Osteoblast (primary cell): ENCODE data around the gene CBX2. TPM values are rescaled to one million over a fixed set of nuclear protein-coding genes. Genes with fewer than 3 reads are reported as not detected.

ENCODE experiments used
- DNase-seq: peaks from one replicate; pipeline ENCODE4 v3.0.0; 2011; ENCODE audit warnings: low spot score, mixed read lengths; ENCODE audit not compliant: insufficient read length; ENCODE audit errors: missing footprints
- H2AFZ ChIP-seq: 2 replicates; pipeline ENCODE4 v1.6.0; 2011; ENCODE audit warnings: mild to moderate bottlenecking, low read length
- H3K27ac ChIP-seq: 2 replicates; pipeline ENCODE4 v1.5.1; 2011; ENCODE audit warnings: mild to moderate bottlenecking, low read depth, low read length, moderate library complexity
- H3K27me3 ChIP-seq: 2 replicates; pipeline ENCODE4 v1.6.0; 2012; ENCODE audit warnings: mild to moderate bottlenecking, control low read depth, inconsistent platforms, low read length, moderate library complexity; ENCODE audit not compliant: insufficient read depth
- H3K36me3 ChIP-seq: 2 replicates; pipeline ENCODE4 v1.5.1; 2011; ENCODE audit warnings: mild to moderate bottlenecking, low read length, control low read depth, moderate library complexity; ENCODE audit not compliant: insufficient read depth
- H3K4me1 ChIP-seq: 2 replicates; pipeline ENCODE4 v1.5.1; 2011; ENCODE audit warnings: mild to moderate bottlenecking, low read length, control low read depth, moderate library complexity; ENCODE audit not compliant: insufficient read depth
- H3K4me2 ChIP-seq: 2 replicates; pipeline ENCODE4 v1.6.0; 2011; ENCODE audit warnings: mild to moderate bottlenecking, low read length; ENCODE audit not compliant: insufficient read depth
- H3K4me3 ChIP-seq: fragments of 200-600 bp; sonication (generic); 3 replicates; pipeline ENCODE4 v1.5.1; 2012; ENCODE audit warnings: mild to moderate bottlenecking, low read length, inconsistent platforms; ENCODE audit not compliant: insufficient read depth
- H3K79me2 ChIP-seq: 2 replicates; pipeline ENCODE4 v1.6.0; 2012; ENCODE audit warnings: mild to moderate bottlenecking, low read length, control low read depth, inconsistent platforms; ENCODE audit not compliant: insufficient read depth
- H3K9me3 ChIP-seq: 2 replicates; pipeline ENCODE4 v1.5.1; 2011; ENCODE audit warnings: low read depth, low read length, control low read depth
- H4K20me1 ChIP-seq: 2 replicates; pipeline ENCODE4 v1.6.0; 2012; ENCODE audit warnings: mild to moderate bottlenecking, low read length, control low read depth; ENCODE audit not compliant: insufficient read depth
- CTCF ChIP-seq: IDR thresholded peaks from 2 replicates; pipeline ENCODE4 v1.5.1; 2011; ENCODE audit warnings: mild to moderate bottlenecking, low read depth, low read length, moderate library complexity; ENCODE audit errors: extremely low read depth
- total RNA-seq: library from RNA; depleted of rRNA; stranded (reverse); fragments of >200 nt; gene quantifications from 2 replicates; pipeline ENCODE4 v1.2.3, GENCODE V29; 2012

CBX2 gene
- total RNA-seq, 1 donor, result 1.1 TPM

- Histone ChIP-seq H3K79me2 (no peaks in the 10 kb centered on the region), H3K4me1 (peaks cover 3% of the 10 kb centered on the region), H3K9me3 (no peaks in the 10 kb centered on the region), H3K27me3 (peaks cover 90% of the 10 kb centered on the region), H3K36me3 (no peaks in the 10 kb centered on the region), H3K4me3 (no peak overlapping the region), H4K20me1 (peaks cover 2% of the 10 kb centered on the region), H3K27ac (no peak overlapping the region), H3K4me2 (no peak overlapping the region), H2AFZ (no peak overlapping the region)
- DNase-seq, result peak; percentile 100
- no peak for TF ChIP-seq CTCF
These were observed 32.4 kb downstream of the CBX2 start for GRCh38 chr17:79810130-79811010.

DNA sequence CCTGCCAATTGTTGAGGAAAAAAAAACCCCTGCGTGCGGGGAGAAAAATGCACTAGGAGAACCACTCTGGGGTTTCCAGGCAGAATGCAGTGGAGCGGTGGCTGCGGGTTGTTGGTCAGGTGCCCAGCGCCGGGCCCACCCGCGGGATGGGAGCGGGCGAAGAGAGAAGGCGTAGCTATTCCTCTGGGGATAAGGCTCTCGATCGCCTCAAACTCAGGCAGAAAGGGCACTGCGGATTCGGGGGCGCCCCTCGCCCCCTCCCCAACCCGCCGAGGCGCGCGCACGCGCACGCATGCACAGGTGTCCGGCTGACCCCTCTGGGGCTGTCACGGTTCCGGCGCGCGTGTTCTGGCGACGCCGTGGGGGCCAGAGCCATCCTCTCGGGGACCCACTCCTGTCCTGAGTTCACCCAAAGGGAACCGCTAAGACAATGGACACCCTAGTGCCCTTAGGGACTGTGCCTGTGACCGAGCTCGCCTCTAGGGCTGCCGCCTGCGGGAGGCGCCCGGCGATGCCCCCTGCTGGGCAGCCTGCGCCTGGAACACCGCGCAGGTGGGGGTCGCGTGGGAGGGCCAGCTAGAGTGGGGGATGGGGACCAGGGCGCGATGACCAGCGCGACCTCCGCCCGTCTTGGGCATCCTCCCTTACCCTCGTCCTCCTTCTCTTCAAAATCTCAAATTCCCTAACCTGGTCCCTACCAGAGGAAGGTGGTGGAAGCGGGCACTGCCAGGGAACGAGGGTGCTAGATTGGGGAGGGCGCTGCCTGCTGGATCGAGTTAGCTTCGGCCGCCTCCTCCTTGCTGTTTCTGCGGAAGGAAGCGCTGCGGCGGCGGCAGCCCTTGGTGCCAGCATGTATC is 33.3 kb downstream of the CBX2 start:
- Histone ChIP-seq H3K36me3 (no peaks in the 10 kb centered on the region), H4K20me1 (peaks cover 2% of the 10 kb centered on the region), H3K4me1 (peaks cover 3% of the 10 kb centered on the region), H3K27ac (no peak overlapping the region), H3K4me2 (no peak overlapping the region), H2AFZ (no peak overlapping the region), H3K27me3 (peaks cover 89% of the 10 kb centered on the region), H3K4me3 (no peak overlapping the region), H3K9me3 (no peaks in the 10 kb centered on the region), H3K79me2 (no peaks in the 10 kb centered on the region)
- peak; percentile 39 for TF ChIP-seq CTCF
- peak; percentile 96 for DNase-seq

DNA sequence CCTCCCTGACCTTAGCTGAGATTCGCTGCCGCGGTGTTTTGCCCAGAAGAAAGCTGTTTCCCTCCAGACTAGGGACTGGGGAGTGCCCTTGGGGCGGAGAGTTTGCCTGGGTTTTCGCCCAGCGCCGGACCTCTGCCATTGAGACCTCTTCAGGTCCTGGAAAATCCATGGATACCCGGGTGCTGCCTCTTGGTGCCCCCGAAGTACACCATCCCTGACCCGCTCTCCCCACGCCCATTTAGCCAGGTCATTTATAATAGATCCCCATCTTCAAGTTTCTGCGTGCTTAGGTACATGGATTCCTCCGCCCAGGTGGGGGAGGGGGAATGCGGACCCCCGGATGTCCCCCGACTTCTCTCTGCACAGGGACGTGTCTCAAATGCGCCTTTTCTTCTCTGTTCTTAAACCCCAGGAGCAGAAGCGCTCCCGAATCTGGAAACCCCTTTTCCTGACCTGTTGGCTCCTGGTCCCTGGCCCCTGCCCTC is 34.0 kb downstream of the CBX2 start:
- H3K79me2 ChIP-seq, result no peaks in the 10 kb centered on the region
- no peak overlapping the region for H3K4me2 ChIP-seq
- H3K4me1 ChIP-seq, result peaks cover 3% of the 10 kb centered on the region
- H3K4me3 ChIP-seq, result no peak overlapping the region
- DNase-seq, result no peak
- no peak overlapping the region for H2AFZ ChIP-seq
- no peaks in the 10 kb centered on the region for H3K9me3 ChIP-seq
- H4K20me1 ChIP-seq, result peaks cover 2% of the 10 kb centered on the region
- TF ChIP-seq CTCF, result no peak
- H3K27ac ChIP-seq, result no peak overlapping the region
- peaks cover 89% of the 10 kb centered on the region for H3K27me3 ChIP-seq
- H3K36me3 ChIP-seq, result no peaks in the 10 kb centered on the region
